ENCODE measurements around the gene IFNW1.

Gene IFNW1

GRCh38 chr9:21097817-21098216, 43.8 kb downstream of the IFNW1 start:
- no peak overlapping the region for H3K27ac ChIP-seq
- TF ChIP-seq CTCF (IDR thresholded peaks at IDR 0.05; ENCODE audit: low read depth, low read length, missing control alignments) = no peak
- H3K27me3 ChIP-seq (replicated peaks) = no peaks in the 10 kb centered on the region
- in situ Hi-C loops (cut with HindIII; ENCODE audit: low pct_ligation_motif_present, low sequenced_read_pairs) = no loop called here
- H3K4me3 ChIP-seq (ENCODE audit: low read depth, low read length) = no peak overlapping the region
- DNase-seq = no peak
- no peaks in the 10 kb centered on the region for H3K36me3 ChIP-seq (replicated peaks)

- H3K27me3 ChIP-seq (replicated peaks) = no peaks in the 10 kb centered on the region
- H3K36me3 ChIP-seq (replicated peaks) = no peaks in the 10 kb centered on the region
- no peak overlapping the region for H3K27ac ChIP-seq
- DNase-seq = no peak
- in situ Hi-C loops (cut with HindIII; ENCODE audit: low pct_ligation_motif_present, low sequenced_read_pairs) = no loop called here
- no peak for TF ChIP-seq CTCF (IDR thresholded peaks at IDR 0.05; ENCODE audit: low read depth, low read length, missing control alignments)
- no peak overlapping the region for H3K4me3 ChIP-seq (ENCODE audit: low read depth, low read length)
Measured at GRCh38 chr9:21096901-21097255, 44.8 kb downstream of the IFNW1 start.

- peak; percentile 26 for DNase-seq
- in situ Hi-C loops (cut with HindIII; ENCODE audit: low pct_ligation_motif_present, low sequenced_read_pairs) = no loop called here
- Histone ChIP-seq H3K36me3 (replicated peaks) (no peaks in the 10 kb centered on the region), H3K27ac (no peak overlapping the region), H3K4me3 (ENCODE audit: low read depth, low read length) (no peak overlapping the region), H3K27me3 (replicated peaks) (no peaks in the 10 kb centered on the region)
- no peak for TF ChIP-seq CTCF (IDR thresholded peaks at IDR 0.05; ENCODE audit: low read depth, low read length, missing control alignments)
Measured at GRCh38 chr9:21096172-21096900, 45.3 kb downstream of the IFNW1 start.

- Histone ChIP-seq H3K27ac (no peak overlapping the region), H3K27me3 (replicated peaks) (no peaks in the 10 kb centered on the region), H3K4me3 (ENCODE audit: low read depth, low read length) (no peak overlapping the region), H3K36me3 (replicated peaks) (no peaks in the 10 kb centered on the region)
- TF ChIP-seq CTCF (IDR thresholded peaks at IDR 0.05; ENCODE audit: low read depth, low read length, missing control alignments) = no peak
- in situ Hi-C loops (cut with HindIII; ENCODE audit: low pct_ligation_motif_present, low sequenced_read_pairs) = no loop called here
- DNase-seq = no peak
Measured at GRCh38 chr9:21095561-21095960, 46.1 kb downstream of the IFNW1 start.
